GM23338 (cell line): ENCODE data around the gene GRIN3B.
"Not testable (repeated sequence)": the region's sequence is repeated elsewhere in the genome, so short reads cannot be mapped to it uniquely, and the experiment has no call there.

ENCODE experiments used
- CREB1 ChIP-seq: fragments of 250-450 bp; sonication (Bioruptor Pico); IDR thresholded peaks from 2 replicates; pipeline ENCODE4 v1.5.0; 2020; ENCODE audit warnings: low read depth, mild to moderate bottlenecking, moderate library complexity
- EZH2 ChIP-seq: fragments of 200-600 bp; sonication (generic); IDR thresholded peaks from one replicate; pipeline ENCODE4 v1.8.0; 2017; ENCODE audit warnings: antibody characterized with exemption, mild to moderate bottlenecking, low read depth; ENCODE audit not compliant: unreplicated experiment
- EZH2phosphoT487 ChIP-seq: fragments of 200-600 bp; sonication (generic); IDR thresholded peaks from one replicate; pipeline ENCODE4 v1.8.1; 2018; ENCODE audit warnings: antibody characterized with exemption; ENCODE audit not compliant: unreplicated experiment
- JUNB ChIP-seq: IDR thresholded peaks from one replicate; pipeline ENCODE4 v1.6.1; 2016; ENCODE audit warnings: antibody characterized with exemption; ENCODE audit not compliant: unreplicated experiment
- NANOG ChIP-seq: IDR thresholded peaks from 2 replicates; pipeline ENCODE4 v1.6.1; 2016; ENCODE audit warnings: antibody characterized with exemption, borderline replicate concordance
- POLR2AphosphoS5 ChIP-seq: IDR thresholded peaks from 2 replicates; pipeline ENCODE4 v1.6.1; 2016; ENCODE audit warnings: antibody characterized with exemption, low read depth
- STAT1 ChIP-seq: IDR thresholded peaks from one replicate; pipeline ENCODE4 v1.6.1; 2016; ENCODE audit warnings: antibody characterized with exemption; ENCODE audit not compliant: unreplicated experiment
- ZNF114 ChIP-seq: fragments of 250-450 bp; sonication (Bioruptor Pico); IDR thresholded peaks from 2 replicates; pipeline ENCODE4 v1.5.0; 2020; ENCODE audit warnings: mild to moderate bottlenecking, moderate library complexity
- ZNF331 ChIP-seq: fragments of 250-450 bp; sonication (Bioruptor Pico); IDR thresholded peaks from 2 replicates; pipeline ENCODE4 v1.5.0; 2020; ENCODE audit warnings: low read depth, mild to moderate bottlenecking, moderate library complexity
- TF ChIP-seq, protein P1 (sequence below), 2 experiments: fragments of 200-600 bp in 1 of 2; sonication (generic) in 1 of 2; conservative IDR thresholded peaks; 2 replicates each; pipeline versions ENCODE4 v1.5.1 to v1.6.1; 2016 to 2017; ENCODE audit warnings: antibody characterized with exemption in 2 of 2, low read depth in 2 of 2, mild to moderate bottlenecking in 2 of 2, moderate library complexity in 1 of 2
- TF ChIP-seq, protein P2 (sequence below): IDR thresholded peaks from one replicate; pipeline ENCODE4 v1.6.1; 2018; ENCODE audit warnings: antibody characterized with exemption; ENCODE audit not compliant: unreplicated experiment

DNA sequence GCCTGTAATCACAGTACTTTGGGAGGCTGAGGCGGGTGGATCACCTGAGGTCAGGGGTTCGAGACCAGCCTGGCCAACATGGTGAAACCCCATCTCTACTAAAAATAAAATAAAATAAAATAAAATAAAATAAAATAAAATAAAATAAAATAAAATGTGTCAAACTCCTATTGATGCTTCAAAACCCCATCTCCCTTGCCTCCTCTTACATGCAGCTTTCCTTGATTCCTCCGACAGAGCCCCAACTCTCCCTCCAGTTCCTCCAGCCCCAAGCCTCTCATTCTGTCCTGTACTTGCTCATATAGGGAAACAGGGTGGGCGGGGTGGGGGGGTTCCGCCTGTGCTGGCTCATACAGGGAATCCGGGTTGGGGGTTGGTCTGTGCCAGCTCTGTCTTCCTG, 24.9 kb downstream of the GRIN3B start:
- TF ChIP-seq EZH2phosphoT487; ZNF331 (CRISPR knock-in tag); ZNF114 (CRISPR knock-in tag); POLR2AphosphoS5; EZH2; JUNB; CREB1 (CRISPR knock-in tag); NANOG; STAT1: not testable (repeated sequence)
- TF ChIP-seq, protein P1, sequence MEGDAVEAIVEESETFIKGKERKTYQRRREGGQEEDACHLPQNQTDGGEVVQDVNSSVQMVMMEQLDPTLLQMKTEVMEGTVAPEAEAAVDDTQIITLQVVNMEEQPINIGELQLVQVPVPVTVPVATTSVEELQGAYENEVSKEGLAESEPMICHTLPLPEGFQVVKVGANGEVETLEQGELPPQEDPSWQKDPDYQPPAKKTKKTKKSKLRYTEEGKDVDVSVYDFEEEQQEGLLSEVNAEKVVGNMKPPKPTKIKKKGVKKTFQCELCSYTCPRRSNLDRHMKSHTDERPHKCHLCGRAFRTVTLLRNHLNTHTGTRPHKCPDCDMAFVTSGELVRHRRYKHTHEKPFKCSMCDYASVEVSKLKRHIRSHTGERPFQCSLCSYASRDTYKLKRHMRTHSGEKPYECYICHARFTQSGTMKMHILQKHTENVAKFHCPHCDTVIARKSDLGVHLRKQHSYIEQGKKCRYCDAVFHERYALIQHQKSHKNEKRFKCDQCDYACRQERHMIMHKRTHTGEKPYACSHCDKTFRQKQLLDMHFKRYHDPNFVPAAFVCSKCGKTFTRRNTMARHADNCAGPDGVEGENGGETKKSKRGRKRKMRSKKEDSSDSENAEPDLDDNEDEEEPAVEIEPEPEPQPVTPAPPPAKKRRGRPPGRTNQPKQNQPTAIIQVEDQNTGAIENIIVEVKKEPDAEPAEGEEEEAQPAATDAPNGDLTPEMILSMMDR (conservative IDR thresholded peaks at IDR 0.05; ENCODE audit: low read depth in 2 of 2), result not testable (repeated sequence)
- TF ChIP-seq, protein P2, sequence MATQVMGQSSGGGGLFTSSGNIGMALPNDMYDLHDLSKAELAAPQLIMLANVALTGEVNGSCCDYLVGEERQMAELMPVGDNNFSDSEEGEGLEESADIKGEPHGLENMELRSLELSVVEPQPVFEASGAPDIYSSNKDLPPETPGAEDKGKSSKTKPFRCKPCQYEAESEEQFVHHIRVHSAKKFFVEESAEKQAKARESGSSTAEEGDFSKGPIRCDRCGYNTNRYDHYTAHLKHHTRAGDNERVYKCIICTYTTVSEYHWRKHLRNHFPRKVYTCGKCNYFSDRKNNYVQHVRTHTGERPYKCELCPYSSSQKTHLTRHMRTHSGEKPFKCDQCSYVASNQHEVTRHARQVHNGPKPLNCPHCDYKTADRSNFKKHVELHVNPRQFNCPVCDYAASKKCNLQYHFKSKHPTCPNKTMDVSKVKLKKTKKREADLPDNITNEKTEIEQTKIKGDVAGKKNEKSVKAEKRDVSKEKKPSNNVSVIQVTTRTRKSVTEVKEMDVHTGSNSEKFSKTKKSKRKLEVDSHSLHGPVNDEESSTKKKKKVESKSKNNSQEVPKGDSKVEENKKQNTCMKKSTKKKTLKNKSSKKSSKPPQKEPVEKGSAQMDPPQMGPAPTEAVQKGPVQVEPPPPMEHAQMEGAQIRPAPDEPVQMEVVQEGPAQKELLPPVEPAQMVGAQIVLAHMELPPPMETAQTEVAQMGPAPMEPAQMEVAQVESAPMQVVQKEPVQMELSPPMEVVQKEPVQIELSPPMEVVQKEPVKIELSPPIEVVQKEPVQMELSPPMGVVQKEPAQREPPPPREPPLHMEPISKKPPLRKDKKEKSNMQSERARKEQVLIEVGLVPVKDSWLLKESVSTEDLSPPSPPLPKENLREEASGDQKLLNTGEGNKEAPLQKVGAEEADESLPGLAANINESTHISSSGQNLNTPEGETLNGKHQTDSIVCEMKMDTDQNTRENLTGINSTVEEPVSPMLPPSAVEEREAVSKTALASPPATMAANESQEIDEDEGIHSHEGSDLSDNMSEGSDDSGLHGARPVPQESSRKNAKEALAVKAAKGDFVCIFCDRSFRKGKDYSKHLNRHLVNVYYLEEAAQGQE, result not testable (repeated sequence)
